HepG2 (cell line): ENCODE measurements around the gene NRL. TPM values are rescaled to one million over a fixed set of nuclear protein-coding genes. Genes with fewer than 3 reads are reported as not detected.

ENCODE experiments used
- CREB1 ChIP-seq, 2 experiments: fragments of 450-650 bp in 1 of 2; IDR thresholded peaks; 2 replicates each; pipeline ENCODE4 v1.6.1; 2016 to 2017; ENCODE audit warnings: control low read depth in 1 of 2, mild to moderate bottlenecking in 1 of 2, missing compliant biosample characterization in 1 of 2, missing genetic modification characterization in 1 of 2
- DR1 ChIP-seq: sonication (generic); formaldehyde crosslinking; IDR thresholded peaks from 2 replicates; pipeline ENCODE4 v1.8.0; 2021; ENCODE audit warnings: mild to moderate bottlenecking, missing genetic modification reagents, inconsistent platforms
- ETS1 ChIP-seq: sonication (generic); formaldehyde crosslinking; IDR thresholded peaks from 2 replicates; pipeline ENCODE4 v1.4.0; 2020; ENCODE audit warnings: missing genetic modification reagents
- FOXC1 ChIP-seq: sonication (generic); formaldehyde crosslinking; IDR thresholded peaks from 2 replicates; pipeline ENCODE4 v1.8.0; 2022; ENCODE audit warnings: mild to moderate bottlenecking, missing genetic modification reagents, borderline replicate concordance
- GATAD2A ChIP-seq: IDR thresholded peaks from 2 replicates; pipeline ENCODE4 v1.6.1; 2016
- PBX3 ChIP-seq: sonication (generic); formaldehyde crosslinking; IDR thresholded peaks from 2 replicates; pipeline ENCODE4 v1.8.1; 2023; ENCODE audit warnings: missing genetic modification reagents, inconsistent platforms, borderline replicate concordance
- RFX3 ChIP-seq: IDR thresholded peaks from 2 replicates; pipeline ENCODE4 v1.6.1; 2016; ENCODE audit warnings: missing biosample characterization, missing genetic modification reagents
- SNAPC4 ChIP-seq: sonication (generic); formaldehyde crosslinking; IDR thresholded peaks from 2 replicates; pipeline ENCODE4 v1.4.0; 2020; ENCODE audit warnings: mild to moderate bottlenecking, missing genetic modification reagents
- SRY ChIP-seq: sonication (generic); formaldehyde crosslinking; IDR thresholded peaks from 2 replicates; pipeline ENCODE4 v1.8.0; 2022; ENCODE audit warnings: mild to moderate bottlenecking, missing genetic modification reagents
- ZNF251 ChIP-seq: sonication (generic); formaldehyde crosslinking; IDR thresholded peaks from 2 replicates; pipeline ENCODE4 v1.9.0; 2021; ENCODE audit warnings: mild to moderate bottlenecking, missing genetic modification reagents
- ZNF263 ChIP-seq: sonication (generic); formaldehyde crosslinking; IDR thresholded peaks from 2 replicates; pipeline ENCODE4 v1.4.0; 2020; ENCODE audit warnings: missing genetic modification reagents
- ZNF430 ChIP-seq: sonication (generic); formaldehyde crosslinking; IDR thresholded peaks from 2 replicates; pipeline ENCODE4 v1.9.0; 2021; ENCODE audit warnings: mild to moderate bottlenecking, missing genetic modification reagents
- ZNF496 ChIP-seq: sonication (generic); formaldehyde crosslinking; IDR thresholded peaks from 2 replicates; pipeline ENCODE4 v1.8.1; 2023; ENCODE audit warnings: mild to moderate bottlenecking, moderate library complexity, missing genetic modification reagents; ENCODE audit not compliant: insufficient replicate concordance
- ZNF510 ChIP-seq: sonication (generic); formaldehyde crosslinking; IDR thresholded peaks from 2 replicates; pipeline ENCODE4 v1.4.0; 2020; ENCODE audit warnings: low read depth, mild to moderate bottlenecking, missing genetic modification reagents
- ZNF512 ChIP-seq: sonication (generic); formaldehyde crosslinking; IDR thresholded peaks from 2 replicates; pipeline ENCODE4 v1.4.0; 2020; ENCODE audit warnings: mild to moderate bottlenecking, missing genetic modification reagents
- ZNF598 ChIP-seq: sonication (generic); formaldehyde crosslinking; IDR thresholded peaks from 2 replicates; pipeline ENCODE4 v1.5.1; 2020; ENCODE audit warnings: mild to moderate bottlenecking, missing genetic modification reagents, borderline replicate concordance
- polyA plus RNA-seq, 8 experiments: library from polyadenylated mRNA; depleted of rRNA in 3 of 8; stranded (reverse) in 7 of 8; unstranded in 1 of 8; fragments of >200 nt; fragmentation: Illumina TruSeq in 4 of 8; extraction: Trizol in 4 of 8; gene quantifications; 2 replicates each; pipeline versions ENCODE4 v1.2.1 to v1.2.3, GENCODE V29; 2011 to 2016; ENCODE audit warnings: low read depth in 4 of 8, missing spikeins in 1 of 8, mixed read lengths in 1 of 8; ENCODE audit not compliant: insufficient read depth in 1 of 8
- total RNA-seq, 5 experiments: library from RNA; depleted of rRNA; stranded (reverse); fragments of >200 nt; fragmentation: Illumina TruSeq; extraction: Trizol; gene quantifications; 2 replicates each; pipeline ENCODE4 v1.2.3, GENCODE V29; 2016; ENCODE audit warnings: low read depth in 1 of 5

The NRL gene
- total and polyA plus RNA-seq, 2 of the 13 experiments (the other 11 are each of a cell fraction or from before 2014, with no cell fraction given), result 2.5 to 4.7 TPM

- TF ChIP-seq ZNF430, result peak; percentile 100
- TF ChIP-seq SNAPC4 (CRISPR knock-in tag), result peak; percentile 66; the same call in 1 of the 2 replicates
- no peak for TF ChIP-seq SRY (CRISPR knock-in tag)
- no peak for TF ChIP-seq ZNF496 (CRISPR knock-in tag)
- no peak; the same call in 1 of the 2 replicates for TF ChIP-seq RFX3 (CRISPR knock-in tag)
- TF ChIP-seq ZNF510 (CRISPR knock-in tag), result no peak; the same call in 1 of the 2 replicates
- peak; percentile 92 for TF ChIP-seq PBX3 (CRISPR knock-in tag)
- TF ChIP-seq DR1, result peak; percentile 100; the same call in 1 of the 2 replicates
- TF ChIP-seq CREB1 (IDR thresholded peaks at IDR 0.05), result peak; percentile 57
- no peak for TF ChIP-seq CREB1 (CRISPR knock-in tag; IDR thresholded peaks at IDR 0.05)
- TF ChIP-seq FOXC1 (CRISPR knock-in tag), result no peak
- TF ChIP-seq GATAD2A, result peak; percentile 97
- 0 out of 2 replicates have a peak, but pooled peaks have one; percentile 23 for TF ChIP-seq ZNF598 (CRISPR knock-in tag)
- TF ChIP-seq ZNF251 (CRISPR knock-in tag), result no peak
- peak; percentile 94 for TF ChIP-seq ZNF512 (CRISPR knock-in tag)
- TF ChIP-seq ETS1, result peak; percentile 99
- TF ChIP-seq ZNF263 (CRISPR knock-in tag), result 0 out of 2 replicates have a peak, but pooled peaks have one; percentile 66
Observed at GRCh38 chr14:24093901-24094840, 20.6 kb downstream of the NRL start, which contains the start of gene PCK2 (continued).
